Mucosa of descending colon (tissue), 3 donors: ENCODE data around the gene EVI2A. TPM values are rescaled to one million over a fixed set of nuclear protein-coding genes. Genes with fewer than 3 reads are reported as not detected.

ENCODE experiments used
- ATAC-seq: fragments of 200-7000 bp; cut with Tn5 transposase; one replicate; pipeline ENCODE4 v1.9.1; 2020; ENCODE audit warnings: mild to moderate bottlenecking, moderate library complexity
- DNase-seq, 3 donors: peaks; one replicate each; pipeline ENCODE4 v3.0.0-alpha.2; 2020
- H3K36me3 ChIP-seq: fragments of 200-600 bp; one replicate; pipeline ENCODE4 v1.8.0; 2021; ENCODE audit warnings: low read depth, mild to moderate bottlenecking
- H3K4me1 ChIP-seq: fragments of 200-600 bp; one replicate; pipeline ENCODE4 v1.8.0; 2021; ENCODE audit warnings: low read depth, mild to moderate bottlenecking
- H3K4me3 ChIP-seq: fragments of 200-600 bp; one replicate; pipeline ENCODE4 v1.8.0; 2021; ENCODE audit warnings: mild to moderate bottlenecking
- H3K9me3 ChIP-seq: fragments of 200-600 bp; one replicate; pipeline ENCODE4 v1.8.0; 2021; ENCODE audit warnings: mild to moderate bottlenecking
- intact Hi-C, 2 donors: fragments of 100-400 bp; cut with DNase I in 1 of 2; cut with micrococcal nuclease in 1 of 2; formaldehyde crosslinking; loops; one replicate each; pipeline versions ENCODE4 v1.11.0 to v1.11.1; 2022; cut with DNase I, micrococcal nuclease
- total RNA-seq, 3 donors: library from RNA; stranded (reverse); fragmentation: NEBNext Ultra II Directional in 2 of 3; extraction: Animal tissue kit (Norgen Biotek cat#: 25700) in 2 of 3; gene quantifications; one replicate each; pipeline versions ENCODE4 v1.2.1 to v1.2.4, GENCODE V29; 2021 to 2023
- TF ChIP-seq, protein P1 (sequence below): fragments of 200-600 bp; IDR thresholded peaks from one replicate; pipeline ENCODE4 v1.8.0; 2022; ENCODE audit warnings: antibody characterized with exemption, mild to moderate bottlenecking
- donor health status: DM: no; HTN: no; CAD: no; lungs with moderate emphysema.
- donor health status: DM: no; HTN: no; CAD: no.
- donor health status: DM: no; HTN: yes; CAD: no.

EVI2A gene
- total RNA-seq, 3 donors from 2014 or later: 2.8 to 6.0 (median 4.0) TPM

GRCh38 chr17:31310886-31311285 lies 10.5 kb downstream of the EVI2A start:
- H3K9me3 ChIP-seq: no peaks in the 10 kb centered on the region
- DNase-seq (peak in 1 of 3 donors; percentile 12), ATAC-seq (no peak)
- no peaks in the 10 kb centered on the region for H3K36me3 ChIP-seq
- TF ChIP-seq, protein P1, sequence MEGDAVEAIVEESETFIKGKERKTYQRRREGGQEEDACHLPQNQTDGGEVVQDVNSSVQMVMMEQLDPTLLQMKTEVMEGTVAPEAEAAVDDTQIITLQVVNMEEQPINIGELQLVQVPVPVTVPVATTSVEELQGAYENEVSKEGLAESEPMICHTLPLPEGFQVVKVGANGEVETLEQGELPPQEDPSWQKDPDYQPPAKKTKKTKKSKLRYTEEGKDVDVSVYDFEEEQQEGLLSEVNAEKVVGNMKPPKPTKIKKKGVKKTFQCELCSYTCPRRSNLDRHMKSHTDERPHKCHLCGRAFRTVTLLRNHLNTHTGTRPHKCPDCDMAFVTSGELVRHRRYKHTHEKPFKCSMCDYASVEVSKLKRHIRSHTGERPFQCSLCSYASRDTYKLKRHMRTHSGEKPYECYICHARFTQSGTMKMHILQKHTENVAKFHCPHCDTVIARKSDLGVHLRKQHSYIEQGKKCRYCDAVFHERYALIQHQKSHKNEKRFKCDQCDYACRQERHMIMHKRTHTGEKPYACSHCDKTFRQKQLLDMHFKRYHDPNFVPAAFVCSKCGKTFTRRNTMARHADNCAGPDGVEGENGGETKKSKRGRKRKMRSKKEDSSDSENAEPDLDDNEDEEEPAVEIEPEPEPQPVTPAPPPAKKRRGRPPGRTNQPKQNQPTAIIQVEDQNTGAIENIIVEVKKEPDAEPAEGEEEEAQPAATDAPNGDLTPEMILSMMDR: no peak
- no peak overlapping the region for H3K4me3 ChIP-seq
- peaks cover 12% of the 10 kb centered on the region for H3K4me1 ChIP-seq
- intact Hi-C loops: no loop called here

DNA sequence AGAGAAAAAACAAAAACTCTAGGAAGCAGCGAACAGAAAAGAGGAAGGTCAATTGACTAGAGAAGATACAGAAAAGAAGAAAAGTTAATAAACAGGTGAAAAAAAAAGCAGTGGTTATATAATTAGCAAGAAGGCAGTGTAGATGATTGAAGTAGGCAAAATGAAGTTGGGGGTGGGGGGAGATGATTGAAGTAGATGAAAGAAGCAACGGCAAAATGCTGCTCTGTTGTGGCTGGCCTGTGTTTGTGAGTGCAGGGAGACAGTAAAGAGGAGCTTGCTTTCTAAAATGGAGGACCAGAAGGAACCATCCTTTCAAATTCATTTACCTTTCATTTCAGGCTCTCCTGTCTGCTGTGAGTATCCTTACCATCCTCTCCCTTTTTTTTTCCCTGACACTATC lies 11.2 kb downstream of the EVI2A start:
- Histone ChIP-seq H3K9me3 (no peaks in the 10 kb centered on the region), H3K36me3 (no peaks in the 10 kb centered on the region), H3K4me3 (no peak overlapping the region), H3K4me1 (peaks cover 12% of the 10 kb centered on the region)
- peak; percentile 7 for ATAC-seq
- peak in 1 of 3 donors; percentile 25 for DNase-seq
- intact Hi-C loops: no loop called here
- TF ChIP-seq, protein P1: no peak

- intact Hi-C loops: no loop called here
- TF ChIP-seq, protein P1: no peak
- Histone ChIP-seq H3K9me3 (no peaks in the 10 kb centered on the region), H3K4me1 (peaks cover 12% of the 10 kb centered on the region), H3K36me3 (no peaks in the 10 kb centered on the region), H3K4me3 (no peak overlapping the region)
- ATAC-seq: peak; percentile 40
- DNase-seq: no peak
Observed at GRCh38 chr17:31309556-31309955, 11.9 kb downstream of the EVI2A start.

- no peak for DNase-seq
- no peak overlapping the region for H3K4me3 ChIP-seq
- intact Hi-C loops: no loop called here
Observed at GRCh38 chr17:31308372-31309334, 12.8 kb downstream of the EVI2A start.

GRCh38 chr17:31307640-31308039 lies 13.8 kb downstream of the EVI2A start:
- ATAC-seq: no peak

More at GRCh38 chr17:31308372-31309334, 12.8 kb downstream of the EVI2A start:
- TF ChIP-seq, protein P1: no peak
- Histone ChIP-seq H3K9me3 (no peaks in the 10 kb centered on the region), H3K4me1 (peaks cover 8% of the 10 kb centered on the region), H3K36me3 (no peaks in the 10 kb centered on the region)
- ATAC-seq: peak; percentile 72

More at GRCh38 chr17:31307640-31308039, 13.8 kb downstream of the EVI2A start:
- intact Hi-C loops: no loop called here
- H3K4me1 ChIP-seq: peaks cover 8% of the 10 kb centered on the region
- no peak overlapping the region for H3K4me3 ChIP-seq
- DNase-seq: no peak
- H3K9me3 ChIP-seq: no peaks in the 10 kb centered on the region
- H3K36me3 ChIP-seq: no peaks in the 10 kb centered on the region
- TF ChIP-seq, protein P1: no peak
